Natural killer cell (primary cell): ENCODE measurements around the gene LMNTD1. TPM values are rescaled to one million over a fixed set of nuclear protein-coding genes. Genes with fewer than 3 reads are reported as not detected.
"Not testable (repeated sequence)": the region's sequence is repeated elsewhere in the genome, so short reads cannot be mapped to it uniquely, and the experiment has no call there.

ENCODE experiments used
- ATAC-seq, 3 donors: fragments of 150-1000 bp in 2 of 3; fragments of 200-7000 bp in 1 of 3; cut with Tn5 transposase; 1 replicate in 1 of 3; 2 replicates in 2 of 3; pipeline ENCODE4 v1.10.0; 2021; ENCODE audit warnings: mild to moderate bottlenecking in 2 of 3, moderate library complexity in 2 of 3
- DNase-seq, 2 donors: peaks; one replicate each; pipeline versions ENCODE4 v3.0.0 to v3.0.0-alpha.2; 2013 to 2021; ENCODE audit warnings: mixed read lengths in 1 of 2
- H3K27ac ChIP-seq: one replicate; pipeline ENCODE4 v1.5.1; 2013; ENCODE audit warnings: mild to moderate bottlenecking, low read length
- H3K27me3 ChIP-seq: one replicate; pipeline ENCODE4 v1.6.1; 2013; ENCODE audit warnings: low read length; ENCODE audit not compliant: control insufficient read depth, insufficient read depth
- H3K36me3 ChIP-seq: one replicate; pipeline ENCODE4 v1.6.1; 2013; ENCODE audit warnings: low read length; ENCODE audit not compliant: control insufficient read depth, insufficient read depth
- H3K4me1 ChIP-seq: one replicate; pipeline ENCODE4 v1.6.1; 2013; ENCODE audit warnings: low read length; ENCODE audit not compliant: control insufficient read depth, insufficient read depth
- H3K4me3 ChIP-seq: one replicate; pipeline ENCODE4 v1.5.1; 2013; ENCODE audit warnings: low read length
- H3K9me3 ChIP-seq: one replicate; pipeline ENCODE4 v1.6.1; 2013; ENCODE audit warnings: low read length; ENCODE audit not compliant: control insufficient read depth, insufficient read depth
- H3K27ac Mint-ChIP-seq, 2 donors: one replicate each; pipeline ENCODE4 v1.8.0; 2022; ENCODE audit warnings: mild to moderate bottlenecking in 2 of 2, mixed read lengths in 2 of 2, moderate library complexity in 1 of 2
- H3K27me3 Mint-ChIP-seq, 2 donors: one replicate each; pipeline ENCODE4 v1.8.0; 2022; ENCODE audit warnings: low read depth in 2 of 2, mixed read lengths in 2 of 2
- H3K36me3 Mint-ChIP-seq: one replicate; pipeline ENCODE4 v1.8.0; 2022; ENCODE audit warnings: mixed read lengths
- H3K4me1 Mint-ChIP-seq, 2 donors: one replicate each; pipeline ENCODE4 v1.8.0; 2022; ENCODE audit warnings: mixed read lengths in 2 of 2
- H3K4me3 Mint-ChIP-seq: one replicate; pipeline ENCODE4 v1.8.0; 2022; ENCODE audit warnings: mild to moderate bottlenecking, moderate library complexity, mixed read lengths
- H3K9me3 Mint-ChIP-seq, 2 donors: one replicate each; pipeline ENCODE4 v1.8.0; 2022; ENCODE audit warnings: mixed read lengths in 2 of 2
- WGBS: methylation state at CpG from one replicate; pipeline ENCODE4 v1.1.7; 2013; ENCODE audit warnings: missing lambda C conversion rate; ENCODE audit not compliant: insufficient coverage; 5-methylcytosine and 5-hydroxymethylcytosine counted together
- intact Hi-C: fragments of 100-400 bp; cut with micrococcal nuclease; formaldehyde crosslinking; loops from one replicate; pipeline ENCODE4 v1.14.2; 2022
- total RNA-seq, 4 donors: library from RNA; stranded (reverse); fragments of 120-200 nt in 1 of 4; gene quantifications; one replicate each; pipeline versions ENCODE4 v1.2.3 to v1.2.4, GENCODE V29; 2013 to 2022
- TF ChIP-seq, protein P1 (sequence below): fragments of 200-600 bp; IDR thresholded peaks from one replicate; pipeline ENCODE4 v1.8.0; 2022; ENCODE audit warnings: antibody characterized with exemption

Gene LMNTD1
- total RNA-seq, 3 donors from 2014 or later (not counting 1 experiment from before 2014, with no cell fraction given): not detected

DNA sequence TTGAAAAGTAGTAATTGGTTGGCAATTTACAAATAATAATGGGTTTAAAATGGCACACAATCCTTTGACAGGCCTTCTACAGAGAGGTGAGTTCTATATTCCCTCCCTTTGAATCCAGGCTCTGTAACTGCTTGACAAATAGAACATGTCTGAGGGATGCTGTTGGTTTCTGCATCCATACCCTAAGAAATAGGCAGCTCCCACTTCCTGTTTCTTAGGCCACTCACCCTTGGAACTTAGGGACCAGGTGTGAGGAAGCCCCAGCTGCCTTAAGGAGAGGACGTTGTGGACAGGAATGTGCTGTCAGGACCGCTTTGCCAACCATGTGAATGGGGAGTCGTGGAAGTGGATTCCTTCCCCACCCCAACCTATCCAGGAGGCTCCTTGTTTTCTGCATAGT is 59.4 kb downstream of the LMNTD1 start:
- Histone ChIP-seq H3K36me3 (no peaks in the 10 kb centered on the region), H3K27ac (no peak overlapping the region), H3K27me3 (no peaks in the 10 kb centered on the region), H3K4me3 (no peak overlapping the region), H3K9me3 (no peaks in the 10 kb centered on the region), H3K4me1 (peaks cover 5% of the 10 kb centered on the region)
- Mint-ChIP-seq H3K4me3 (no peak overlapping the region), H3K27me3 (peaks cover 0 to 4% of the 10 kb centered on the region in 2 donors), H3K27ac (no peak overlapping the region), H3K9me3 (no peaks in the 10 kb centered on the region), H3K4me1 (peaks cover 24 to 30% of the 10 kb centered on the region in 2 donors), H3K36me3 (no peaks in the 10 kb centered on the region)
- TF ChIP-seq, protein P1, sequence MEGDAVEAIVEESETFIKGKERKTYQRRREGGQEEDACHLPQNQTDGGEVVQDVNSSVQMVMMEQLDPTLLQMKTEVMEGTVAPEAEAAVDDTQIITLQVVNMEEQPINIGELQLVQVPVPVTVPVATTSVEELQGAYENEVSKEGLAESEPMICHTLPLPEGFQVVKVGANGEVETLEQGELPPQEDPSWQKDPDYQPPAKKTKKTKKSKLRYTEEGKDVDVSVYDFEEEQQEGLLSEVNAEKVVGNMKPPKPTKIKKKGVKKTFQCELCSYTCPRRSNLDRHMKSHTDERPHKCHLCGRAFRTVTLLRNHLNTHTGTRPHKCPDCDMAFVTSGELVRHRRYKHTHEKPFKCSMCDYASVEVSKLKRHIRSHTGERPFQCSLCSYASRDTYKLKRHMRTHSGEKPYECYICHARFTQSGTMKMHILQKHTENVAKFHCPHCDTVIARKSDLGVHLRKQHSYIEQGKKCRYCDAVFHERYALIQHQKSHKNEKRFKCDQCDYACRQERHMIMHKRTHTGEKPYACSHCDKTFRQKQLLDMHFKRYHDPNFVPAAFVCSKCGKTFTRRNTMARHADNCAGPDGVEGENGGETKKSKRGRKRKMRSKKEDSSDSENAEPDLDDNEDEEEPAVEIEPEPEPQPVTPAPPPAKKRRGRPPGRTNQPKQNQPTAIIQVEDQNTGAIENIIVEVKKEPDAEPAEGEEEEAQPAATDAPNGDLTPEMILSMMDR: no peak
- no peak for ATAC-seq
- intact Hi-C loops: no loop called here
- DNase-seq: no peak
- no CpG with 5 or more reads among the region's 3 CpGs for WGBS

DNA sequence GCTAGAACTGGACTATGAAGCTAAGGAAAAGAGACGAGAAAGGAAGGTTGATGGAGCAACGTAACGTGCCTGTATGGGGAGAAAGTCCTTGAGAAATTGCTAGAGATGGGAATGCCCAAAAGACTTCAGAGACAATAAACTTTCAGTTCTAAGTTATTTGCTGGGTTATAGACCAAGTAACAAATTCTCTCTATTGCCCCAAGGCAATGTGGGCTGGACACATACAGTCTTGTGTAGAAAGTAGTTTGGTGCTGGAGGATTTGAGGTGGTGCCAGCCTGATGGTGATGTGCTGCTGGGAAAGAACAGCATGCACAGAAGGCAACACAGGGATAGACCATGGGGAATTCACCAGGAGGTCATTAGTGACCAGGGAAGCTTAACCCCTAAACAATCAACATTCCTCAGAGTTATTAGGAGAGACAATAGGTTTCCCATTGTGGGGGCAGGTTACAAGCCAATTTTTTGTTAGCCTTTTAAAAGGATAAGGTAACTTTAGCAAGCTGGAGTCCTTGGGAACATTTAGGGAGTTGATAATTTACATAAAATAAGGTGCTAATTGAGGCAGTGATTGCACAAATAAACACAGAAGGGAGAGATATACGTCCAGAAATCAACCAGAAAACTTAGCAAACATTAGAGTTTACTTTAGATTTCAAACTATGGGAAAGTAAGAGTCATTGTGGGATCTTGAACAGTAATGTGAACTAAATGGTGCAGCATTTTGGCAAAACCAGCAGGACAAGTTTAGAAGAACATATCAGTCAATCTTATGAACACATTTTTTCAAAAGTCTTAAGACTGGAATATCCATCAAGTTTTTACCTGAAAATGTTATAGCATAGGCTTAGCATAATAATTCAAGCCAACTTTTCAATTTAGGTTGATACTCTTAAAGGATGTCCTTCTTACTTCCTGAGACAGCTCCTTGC is 61.4 kb downstream of the LMNTD1 start:
- no peaks in the 10 kb centered on the region for H3K9me3 ChIP-seq
- no peak for DNase-seq
- H3K27ac ChIP-seq: no peak overlapping the region
- H3K36me3 Mint-ChIP-seq: no peaks in the 10 kb centered on the region
- no peak overlapping the region for H3K27ac Mint-ChIP-seq
- peaks cover 0 to 2% of the 10 kb centered on the region in 2 donors for H3K9me3 Mint-ChIP-seq
- intact Hi-C loops: no loop called here
- no peak overlapping the region for H3K4me3 Mint-ChIP-seq
- no peaks in the 10 kb centered on the region for H3K36me3 ChIP-seq
- no peak for ATAC-seq
- no peak overlapping the region for H3K4me3 ChIP-seq
- peaks cover 3% of the 10 kb centered on the region for H3K4me1 ChIP-seq
- TF ChIP-seq, protein P1: no peak
- peaks cover 0 to 4% of the 10 kb centered on the region in 2 donors for H3K27me3 Mint-ChIP-seq
- H3K4me1 Mint-ChIP-seq: peaks cover 21 to 27% of the 10 kb centered on the region in 2 donors
- H3K27me3 ChIP-seq: no peaks in the 10 kb centered on the region
- 89% methylated on average over 4 of the region's 4 CpGs for WGBS

DNA sequence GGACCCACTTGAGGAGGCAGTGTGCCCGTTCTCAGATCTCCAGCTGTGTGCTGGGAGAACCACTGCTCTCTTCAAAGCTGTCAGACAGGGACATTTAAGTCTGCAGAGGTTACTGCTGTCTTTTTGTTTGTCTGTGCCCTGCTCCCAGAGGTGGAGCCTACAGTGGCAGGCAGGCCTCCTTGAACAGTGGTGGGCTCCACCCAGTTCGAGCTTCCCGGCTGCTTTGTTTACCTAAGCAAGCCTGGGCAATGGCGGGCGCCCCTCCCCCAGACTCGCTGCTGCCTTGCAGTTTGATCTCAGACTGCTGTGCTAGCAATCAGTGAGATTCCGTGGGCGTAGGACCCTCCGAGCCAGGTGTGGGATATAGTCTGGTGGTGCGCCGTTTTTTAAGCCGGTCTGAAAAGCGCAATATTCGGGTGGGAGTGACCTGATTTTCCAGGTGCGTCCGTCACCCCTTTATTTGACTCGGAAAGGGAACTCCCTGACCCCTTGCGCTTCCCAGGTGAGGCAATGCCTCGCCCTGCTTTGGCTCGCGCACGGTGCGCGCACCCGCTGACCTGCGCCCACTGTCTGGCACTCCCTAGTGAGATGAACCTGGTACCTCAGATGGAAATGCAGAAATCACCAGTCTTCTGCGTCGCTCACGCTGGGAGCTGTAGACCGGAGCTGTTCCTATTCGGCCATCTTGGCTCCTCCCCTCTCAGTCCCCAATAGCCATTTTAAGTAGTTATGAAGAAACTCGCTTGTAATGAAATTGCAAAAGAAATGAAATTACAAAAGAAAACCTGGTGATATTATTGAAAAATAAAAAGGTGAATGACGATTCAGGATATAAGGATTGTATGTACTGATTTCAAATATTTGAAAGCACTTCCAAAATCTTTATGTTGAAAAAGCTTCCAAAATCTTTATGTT is 63.9 kb downstream of the LMNTD1 start:
- H3K9me3 ChIP-seq, DNase-seq, H3K4me3 Mint-ChIP-seq, H3K27ac Mint-ChIP-seq, intact Hi-C loops, H3K27ac ChIP-seq, H3K36me3 ChIP-seq, H3K4me3 ChIP-seq, H3K36me3 Mint-ChIP-seq, H3K4me1 Mint-ChIP-seq, H3K27me3 Mint-ChIP-seq, ATAC-seq, H3K9me3 Mint-ChIP-seq, H3K4me1 ChIP-seq, H3K27me3 ChIP-seq: not testable (repeated sequence)
- WGBS: 92% methylated on average over 15 of the region's 33 CpGs

DNA sequence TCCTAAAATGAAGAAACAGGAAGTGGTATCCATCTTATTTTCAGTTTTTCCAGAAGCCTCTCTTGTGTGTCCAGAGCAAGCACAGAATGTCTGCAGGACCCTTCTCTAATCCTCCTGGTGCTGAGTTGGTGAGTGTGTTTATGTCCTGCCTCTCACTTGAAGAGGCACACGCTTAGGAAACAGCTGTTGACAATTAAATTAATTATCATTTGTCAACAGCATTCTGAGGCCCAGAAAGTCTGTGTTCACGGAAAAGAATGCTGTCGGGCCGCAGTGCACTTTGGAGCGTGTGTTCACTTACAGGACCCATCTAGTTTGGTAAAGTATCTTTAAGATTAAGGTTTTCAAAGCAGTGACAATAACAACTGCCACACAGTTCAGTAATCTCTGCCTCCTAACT is 70.5 kb downstream of the LMNTD1 start:
- H3K4me3 ChIP-seq: no peak overlapping the region
- TF ChIP-seq, protein P1: no peak
- ATAC-seq (no peak), DNase-seq (no peak)
- Mint-ChIP-seq H3K4me3 (no peak overlapping the region), H3K36me3 (no peaks in the 10 kb centered on the region), H3K4me1 (no peaks in the 10 kb centered on the region), H3K27me3 (no peaks in the 10 kb centered on the region), H3K9me3 (peaks cover 0 to 2% of the 10 kb centered on the region in 2 donors), H3K27ac (no peak overlapping the region)
- no peaks in the 10 kb centered on the region for H3K4me1 ChIP-seq
- no peak overlapping the region for H3K27ac ChIP-seq
- 61% methylated on average over 5 of the region's 5 CpGs for WGBS
- no peaks in the 10 kb centered on the region for H3K27me3 ChIP-seq
- H3K9me3 ChIP-seq: no peaks in the 10 kb centered on the region
- no peaks in the 10 kb centered on the region for H3K36me3 ChIP-seq
- intact Hi-C loops: no loop called here
